HG03139 (cell line): ENCODE data around the gene SMIM12.
"Not testable (repeated sequence)": the region's sequence is repeated elsewhere in the genome, so short reads cannot be mapped to it uniquely, and the experiment has no call there.

ENCODE experiments used
- ATAC-seq: cut with Tn5 transposase; IDR thresholded peaks from one replicate; pipeline ENCODE4 v1.9.1; 2021; ENCODE audit not compliant: unreplicated experiment

The SMIM12 gene

GRCh38 chr1:34844252-34844634, 15.3 kb downstream of the SMIM12 start:
- ATAC-seq: no peak

- no peak for ATAC-seq
These were observed 15.9 kb downstream of the SMIM12 start for GRCh38 chr1:34843392-34844251.

GRCh38 chr1:34842952-34843371, 16.6 kb downstream of the SMIM12 start:
- no peak for ATAC-seq

GRCh38 chr1:34842073-34842472, 17.5 kb downstream of the SMIM12 start:
- no peak for ATAC-seq

GRCh38 chr1:34840426-34840825, 19.1 kb downstream of the SMIM12 start:
- ATAC-seq: no peak

- no peak for ATAC-seq
These were observed 19.8 kb downstream of the SMIM12 start for GRCh38 chr1:34839526-34840305.

- ATAC-seq: no peak
These were observed 25.8 kb downstream of the SMIM12 start for GRCh38 chr1:34833711-34834110.

GRCh38 chr1:34831721-34832246, 27.8 kb downstream of the SMIM12 start:
- ATAC-seq: no peak

- no peak for ATAC-seq
These were observed 30.3 kb downstream of the SMIM12 start for GRCh38 chr1:34829250-34829649.

GRCh38 chr1:34828611-34829010, 30.9 kb downstream of the SMIM12 start:
- ATAC-seq: no peak

- no peak for ATAC-seq
These were observed 32.1 kb downstream of the SMIM12 start for GRCh38 chr1:34827341-34827941.

GRCh38 chr1:34825455-34826091, 34.0 kb downstream of the SMIM12 start:
- no peak for ATAC-seq

- ATAC-seq: no peak
These were observed 34.6 kb downstream of the SMIM12 start for GRCh38 chr1:34824817-34825454.

- ATAC-seq: no peak
These were observed 37.3 kb downstream of the SMIM12 start for GRCh38 chr1:34822202-34822601.

GRCh38 chr1:34818862-34819261, 40.7 kb downstream of the SMIM12 start:
- ATAC-seq: not testable (repeated sequence)

GRCh38 chr1:34816778-34817177, 42.8 kb downstream of the SMIM12 start:
- ATAC-seq: no peak

GRCh38 chr1:34816332-34816731, 43.2 kb downstream of the SMIM12 start:
- ATAC-seq: no peak

- ATAC-seq: not testable (repeated sequence)
These were observed 48.8 kb downstream of the SMIM12 start for GRCh38 chr1:34810781-34811180.

- ATAC-seq: no peak
These were observed 51.3 kb downstream of the SMIM12 start for GRCh38 chr1:34808051-34808810.

- ATAC-seq: no peak
These were observed 53.2 kb downstream of the SMIM12 start for GRCh38 chr1:34806396-34806795.
